NCI-H1417 (cell line): ENCODE data around the gene POLE4.

ENCODE experiments used
- DNase-seq, 3 experiments: peaks; one replicate each; lab custom pipeline; 2025; lab: John Stamatoyannopoulos, UW

POLE4 gene

DNA sequence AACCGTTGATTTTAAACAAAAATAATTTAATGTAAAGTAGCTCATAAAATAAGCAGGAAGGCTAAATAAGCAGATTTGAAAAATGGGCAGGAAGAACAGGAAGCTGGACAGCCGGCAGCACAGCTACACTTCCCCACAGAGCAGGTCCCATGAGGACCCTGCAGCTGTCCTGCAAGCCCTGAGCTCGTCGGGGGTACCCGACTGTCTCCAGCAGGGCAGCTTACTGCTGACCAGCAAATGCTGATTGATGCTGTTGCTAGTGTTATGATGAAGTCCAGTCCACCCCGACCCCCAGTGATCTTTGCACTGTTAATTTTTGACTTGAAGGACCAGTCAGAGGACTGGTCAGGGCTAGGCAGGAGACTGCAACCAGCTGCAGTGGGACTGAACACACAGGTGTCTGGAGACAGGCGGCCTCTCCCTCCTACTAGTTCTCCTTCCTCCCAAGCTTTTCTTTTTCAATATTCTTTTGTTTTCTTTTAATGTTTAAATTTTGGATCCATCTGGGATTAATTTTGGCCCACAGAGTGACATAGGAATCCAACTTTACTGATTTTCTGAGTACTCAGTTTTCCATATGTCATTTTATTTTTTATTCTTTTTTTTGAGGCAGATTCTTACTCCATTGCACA lies 27.7 kb downstream of the POLE4 start:
- no peak for DNase-seq

DNA sequence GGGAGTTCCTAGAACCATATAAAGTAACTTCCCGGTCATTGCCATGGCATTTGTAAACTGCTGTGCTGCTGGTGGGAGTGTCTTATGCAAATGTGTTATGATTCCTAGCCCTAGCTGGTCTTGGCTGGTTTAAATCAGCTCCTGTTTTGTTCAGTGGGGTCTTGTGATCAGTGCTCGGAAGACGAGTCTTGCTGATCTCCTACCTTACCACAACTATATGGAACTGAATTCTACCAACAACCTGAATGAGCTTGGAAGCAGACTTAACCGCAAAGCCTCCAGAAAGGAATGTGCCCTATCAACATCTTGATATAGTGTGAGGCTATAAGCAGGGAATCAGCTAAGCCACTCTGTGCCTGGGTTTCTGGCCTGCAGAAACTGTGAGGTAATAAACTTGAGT lies 33.5 kb downstream of the POLE4 start:
- DNase-seq: no peak

DNA sequence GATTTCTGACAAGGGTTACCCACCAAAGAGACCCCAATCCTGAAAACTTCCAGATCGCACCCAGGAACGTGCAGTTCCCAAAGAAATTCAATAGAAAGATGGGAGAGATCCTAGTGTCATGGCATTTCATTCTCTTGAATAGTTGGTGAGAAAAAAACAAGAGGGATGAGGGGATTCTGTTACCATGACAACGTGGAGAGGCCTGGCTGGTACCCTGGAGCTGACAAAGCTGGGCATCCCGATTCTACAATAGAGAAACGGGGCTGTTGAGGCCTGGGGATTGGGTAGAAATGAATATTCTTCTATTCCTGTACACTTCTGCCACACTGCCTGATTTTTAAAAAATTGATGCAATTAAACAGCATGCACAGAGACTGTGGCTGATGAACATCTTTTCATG lies 41.0 kb downstream of the POLE4 start:
- peak in 1 of 3 experiments; percentile 8 for DNase-seq

DNA sequence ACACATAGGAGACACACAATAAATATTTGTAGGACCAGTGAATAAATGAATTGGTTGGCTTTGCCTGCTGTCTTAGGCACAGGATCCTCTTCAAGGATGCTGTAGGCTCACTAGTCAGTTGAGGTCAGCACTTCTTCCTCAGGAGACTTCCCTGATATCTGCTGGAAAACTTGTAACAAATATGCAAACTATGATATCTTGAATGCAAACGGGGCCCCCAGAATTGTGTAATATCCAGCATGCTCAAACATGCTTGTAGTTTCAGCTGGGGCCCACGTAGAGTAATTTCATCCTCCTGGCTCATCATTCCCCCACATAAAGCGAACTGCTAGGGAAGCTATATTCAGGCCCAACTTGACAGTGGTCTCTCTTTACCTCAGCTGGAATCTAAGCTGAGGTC lies 43.6 kb downstream of the POLE4 start:
- no peak for DNase-seq

DNA sequence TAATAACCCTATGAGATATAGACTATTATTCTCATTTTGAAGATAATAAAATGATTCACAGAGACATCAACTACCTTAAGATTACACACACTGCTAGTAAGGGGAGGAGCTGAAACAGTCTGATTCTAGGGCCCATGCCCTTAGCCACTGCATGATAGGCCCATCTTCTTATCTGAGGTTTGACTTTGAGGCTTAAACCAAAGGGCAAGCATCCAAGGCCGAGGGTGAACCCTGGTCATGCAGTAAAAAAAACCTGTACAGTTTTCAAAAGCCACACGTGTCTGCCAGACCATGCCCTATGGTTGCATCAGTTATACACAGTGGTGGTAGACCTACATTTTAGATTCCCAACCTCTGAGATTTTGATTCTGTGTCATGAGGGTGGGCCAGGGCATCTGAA lies 44.8 kb downstream of the POLE4 start:
- no peak for DNase-seq

DNA sequence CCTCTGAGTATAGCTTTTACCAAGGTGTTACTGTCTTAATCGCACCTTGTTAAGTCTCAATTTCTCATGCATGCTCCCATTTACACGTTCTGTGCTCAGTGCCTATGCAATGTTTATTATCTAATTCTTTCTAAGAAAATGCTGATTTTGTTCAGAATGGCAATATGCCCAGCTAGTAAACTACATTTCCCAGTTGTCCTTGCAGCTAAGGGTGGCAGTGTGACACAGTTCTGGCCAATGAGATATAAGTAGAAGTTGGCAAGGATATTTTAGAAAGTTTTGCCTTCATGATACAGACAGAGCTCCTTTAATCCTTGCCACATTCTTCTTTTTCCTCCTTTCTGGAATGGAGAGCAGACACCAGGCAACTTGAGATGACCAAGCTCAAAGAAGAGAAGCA lies 45.3 kb downstream of the POLE4 start:
- no peak for DNase-seq

DNA sequence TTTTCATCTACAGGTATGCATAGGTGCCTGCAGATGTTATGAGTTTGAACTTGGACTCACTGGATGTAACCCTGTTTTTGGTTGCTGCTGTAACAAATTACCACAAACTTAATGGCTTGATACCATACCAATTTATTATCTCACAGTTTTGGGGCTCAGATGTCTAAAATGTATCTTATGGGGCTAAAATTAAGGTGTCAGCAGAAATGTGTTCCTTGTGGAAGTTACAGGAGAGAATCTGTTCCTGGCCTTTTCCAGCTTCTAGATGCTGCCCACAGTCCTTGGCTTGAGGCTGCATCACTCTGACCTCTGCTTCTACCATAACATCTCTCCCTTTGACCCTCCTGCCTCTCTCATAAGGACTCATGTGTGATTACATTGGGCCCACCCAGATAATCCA lies 47.6 kb downstream of the POLE4 start:
- DNase-seq: no peak

DNA sequence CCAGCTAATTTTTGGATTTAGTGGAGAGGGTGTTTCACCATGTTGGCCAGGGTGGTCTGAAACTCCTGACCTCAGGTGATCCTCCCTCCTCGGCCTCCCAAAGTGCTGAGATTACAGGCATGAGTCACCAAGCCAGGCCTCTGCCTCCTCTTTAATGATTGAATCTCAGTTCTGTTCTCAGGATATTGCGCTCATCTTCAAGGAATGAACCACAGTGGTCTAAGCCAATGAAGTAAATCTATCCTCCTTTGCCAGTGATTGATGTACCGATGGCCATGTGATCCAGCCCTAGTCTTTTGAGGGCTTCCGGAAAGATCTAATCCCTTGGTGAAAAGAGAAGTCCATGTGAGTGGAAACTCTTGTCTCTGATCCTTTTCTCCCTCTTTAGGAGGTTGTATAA lies 48.6 kb downstream of the POLE4 start:
- DNase-seq: no peak

DNA sequence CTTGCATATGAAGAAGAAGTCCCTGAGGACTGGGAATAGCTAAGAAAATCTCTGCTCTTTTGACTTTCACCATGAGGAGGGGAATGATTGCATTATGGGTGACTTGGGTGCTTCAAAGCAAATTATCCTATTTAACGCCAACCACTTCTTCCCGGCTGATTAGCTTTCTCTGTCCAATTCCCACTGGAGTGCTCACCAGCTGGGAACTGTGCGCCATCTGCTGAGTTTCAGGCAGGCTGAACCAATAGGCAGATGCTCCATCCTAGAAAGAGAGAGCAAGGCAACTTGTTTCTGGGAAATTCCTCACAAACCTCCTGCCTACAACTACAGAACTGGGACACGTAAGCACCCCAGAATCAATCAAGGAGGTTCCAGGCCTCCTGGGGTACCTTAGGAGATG lies 49.4 kb downstream of the POLE4 start:
- DNase-seq: peak; percentile 68 to 90 (median 82)

DNA sequence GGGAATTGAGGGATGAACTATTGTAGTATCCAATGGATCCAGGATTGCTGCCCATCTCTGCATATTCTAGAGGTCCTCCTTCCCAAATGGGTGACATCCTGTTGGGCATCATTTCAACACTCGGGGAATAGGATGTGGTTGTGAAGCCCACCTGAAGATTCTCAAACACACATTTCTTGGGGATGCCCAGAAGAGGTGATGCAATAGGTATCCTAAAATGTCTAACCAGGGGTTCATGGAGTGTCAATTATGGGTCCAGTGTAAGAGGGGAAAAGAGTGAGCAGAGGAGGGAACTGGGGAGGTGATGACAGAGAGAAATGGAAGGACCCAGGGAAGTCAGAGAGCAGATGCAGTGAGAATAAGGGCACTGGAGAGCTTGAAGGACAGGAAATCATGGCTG lies 52.1 kb downstream of the POLE4 start:
- no peak for DNase-seq

DNA sequence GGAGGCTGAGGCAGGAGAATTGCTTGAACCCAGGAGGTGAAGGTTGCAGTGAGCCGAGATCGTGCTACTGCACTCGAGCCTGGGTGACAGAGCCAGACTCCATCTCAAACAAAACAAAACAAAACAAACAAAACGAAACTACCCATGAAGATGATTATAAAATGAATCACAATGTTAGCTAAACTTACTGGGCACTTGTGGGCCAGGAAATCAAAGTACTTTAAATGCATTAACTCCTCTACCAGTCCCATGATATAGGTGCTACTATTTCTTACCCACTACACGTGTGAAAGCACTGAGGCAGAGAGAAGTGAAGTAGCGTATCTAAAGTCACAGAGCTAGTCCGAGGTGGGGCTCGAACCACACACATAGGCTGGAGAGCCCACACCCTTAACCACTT lies 53.6 kb downstream of the POLE4 start:
- no peak for DNase-seq

DNA sequence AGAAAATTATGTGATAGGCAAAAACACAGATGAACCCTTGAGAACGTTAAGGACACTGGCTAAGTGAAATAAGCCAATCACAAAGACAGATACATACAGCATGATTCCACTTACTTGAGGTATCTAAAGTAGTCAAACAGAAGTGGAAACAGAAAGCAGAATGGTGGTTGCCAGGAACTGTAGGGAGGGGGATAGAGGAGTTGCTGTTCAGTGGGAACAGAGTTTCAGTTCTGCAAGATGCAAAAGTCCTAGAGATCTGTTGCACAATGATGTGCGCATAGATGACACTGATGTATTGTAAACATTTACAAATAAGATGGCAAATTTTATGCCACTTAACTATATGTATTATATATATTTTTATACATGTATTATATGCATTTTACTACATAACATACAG lies 59.7 kb downstream of the POLE4 start:
- DNase-seq: no peak
